Stimulated activated CD4-positive, alpha-beta T cell treated with anti-CD3 and anti-CD28 coated beads, Interleukin-12 subunit alpha, Interleukin-12 subunit beta, amount 100 ng/mL, for 4 hours (primary cell): ENCODE measurements around the gene ST7.

Source experiments
- DNase-seq: peaks from one replicate; pipeline ENCODE4 v3.0.0-alpha.2; 2020

ST7 gene

DNA sequence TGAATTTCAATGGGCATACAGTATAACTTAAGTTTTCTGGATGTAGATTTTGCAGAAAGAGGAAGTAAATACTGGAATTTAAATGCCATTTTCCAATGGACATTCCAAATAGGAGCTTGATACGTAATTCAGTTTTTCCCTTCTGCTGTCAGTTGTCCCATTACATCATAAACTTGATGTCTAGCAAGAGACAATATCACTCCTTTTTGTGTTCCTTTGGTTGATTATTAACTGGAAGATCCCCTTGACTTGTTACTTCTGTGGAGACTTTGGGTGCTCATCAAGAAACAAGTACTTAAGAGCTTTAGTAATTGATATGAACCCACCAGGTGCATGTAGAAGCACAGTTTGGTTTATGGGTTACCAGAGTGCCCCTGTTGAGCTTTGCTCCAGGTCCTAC is 116.1 kb downstream of the ST7 start:
- no peak for DNase-seq

DNA sequence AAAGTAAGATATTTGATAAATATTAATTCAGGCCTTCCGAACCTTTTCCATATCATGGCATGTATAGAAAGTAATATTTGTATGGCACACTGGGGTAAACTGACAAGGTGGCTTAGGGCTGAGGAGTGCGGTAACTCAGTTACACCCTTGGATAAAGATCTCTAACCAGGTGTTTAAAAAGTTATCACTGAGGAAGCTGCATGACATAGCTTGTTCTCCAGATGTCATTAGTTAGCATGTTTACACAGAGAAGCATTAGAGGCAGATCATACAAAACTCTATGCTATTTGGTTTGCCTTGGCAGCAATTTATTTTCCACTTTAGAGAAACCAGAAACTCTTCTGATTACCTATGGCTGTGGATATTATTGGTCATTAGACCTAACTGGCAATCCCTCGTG is 118.2 kb downstream of the ST7 start:
- DNase-seq: no peak

DNA sequence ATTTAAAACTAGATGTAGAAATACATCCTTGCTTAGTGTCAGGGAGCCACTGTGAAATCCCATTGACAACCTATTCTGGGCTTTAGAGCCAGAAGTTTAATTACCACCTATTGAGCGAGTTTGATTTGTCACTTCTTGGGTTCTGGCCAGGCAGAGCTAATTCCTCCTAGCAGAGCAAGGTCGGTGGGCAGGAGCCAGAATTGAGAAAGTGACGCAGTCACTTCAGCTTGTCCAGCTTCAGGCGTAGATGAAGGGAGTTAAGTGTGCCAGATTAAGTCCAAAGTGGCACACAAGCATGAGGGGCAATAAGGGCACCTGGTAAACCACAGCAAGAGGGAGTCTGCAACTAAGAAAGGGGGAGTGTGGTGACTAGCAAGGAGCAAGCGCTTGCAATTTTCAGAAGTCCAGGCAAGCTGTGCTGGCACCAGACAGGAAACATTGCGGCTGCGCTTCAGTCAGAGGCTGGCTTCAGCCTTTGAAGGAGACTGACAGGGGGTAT is 119.4 kb downstream of the ST7 start:
- no peak for DNase-seq

DNA sequence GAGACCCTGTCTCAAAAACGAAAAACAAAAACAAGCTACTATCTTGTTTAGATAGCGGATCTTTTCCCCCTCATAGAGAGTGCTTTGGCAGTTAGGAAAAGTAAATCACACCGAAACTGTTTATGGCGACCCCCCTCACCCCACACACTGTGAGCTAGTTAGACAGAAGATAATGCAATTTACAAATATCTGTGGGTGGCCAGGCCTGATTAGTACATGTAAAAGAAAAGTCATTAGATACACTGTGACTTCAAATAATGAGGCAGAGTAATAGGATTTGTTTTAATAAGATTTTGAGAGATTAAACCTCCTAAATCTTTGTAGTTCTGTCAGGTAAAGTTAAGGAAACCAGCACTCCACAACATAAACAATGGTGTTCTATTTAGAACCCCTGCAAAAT is 121.1 kb downstream of the ST7 start:
- DNase-seq: no peak

DNA sequence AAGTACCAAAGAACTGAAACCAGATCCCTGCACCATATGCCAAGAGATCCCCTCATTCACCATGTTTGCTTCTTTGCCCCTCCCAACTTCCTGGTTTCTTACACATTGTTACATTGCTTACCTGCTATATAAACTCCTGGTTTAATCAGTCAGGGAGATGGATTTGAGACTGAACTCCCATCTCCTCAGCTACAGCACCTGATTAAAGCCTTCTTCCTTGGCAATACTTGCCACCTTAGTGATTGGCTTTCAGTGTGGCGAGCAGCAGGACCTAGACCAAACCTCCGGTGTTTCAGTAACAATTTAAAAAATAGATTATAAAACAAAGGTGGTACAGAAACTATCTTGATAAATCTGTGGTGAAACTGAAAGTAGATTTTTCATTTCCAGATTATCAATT is 122.6 kb downstream of the ST7 start:
- no peak for DNase-seq

DNA sequence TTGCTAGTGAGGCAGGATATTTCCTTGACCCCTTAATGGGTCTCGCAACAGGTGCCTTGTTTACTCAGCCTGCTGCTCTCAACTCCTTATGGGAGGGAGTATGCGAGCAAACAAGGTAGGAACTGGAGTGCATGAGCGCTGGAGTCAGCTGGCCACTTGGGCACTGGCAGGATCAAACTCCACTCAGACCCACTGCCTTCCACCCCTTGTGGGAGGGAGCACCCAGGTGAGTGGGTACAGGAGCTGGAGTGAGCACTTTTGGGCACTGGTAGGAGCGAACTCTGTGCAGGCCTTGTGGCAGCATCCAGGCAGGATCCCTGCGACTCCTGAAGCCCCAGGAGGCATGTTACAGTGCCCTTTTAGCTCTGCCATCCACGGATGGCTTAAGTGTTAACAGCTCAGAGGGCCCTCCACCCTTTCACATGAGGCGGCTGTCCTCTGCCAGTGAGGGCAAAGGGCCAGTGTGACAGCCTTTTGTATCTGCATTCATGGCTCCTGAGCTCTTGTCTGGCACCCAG is 123.2 kb downstream of the ST7 start:
- DNase-seq: no peak

DNA sequence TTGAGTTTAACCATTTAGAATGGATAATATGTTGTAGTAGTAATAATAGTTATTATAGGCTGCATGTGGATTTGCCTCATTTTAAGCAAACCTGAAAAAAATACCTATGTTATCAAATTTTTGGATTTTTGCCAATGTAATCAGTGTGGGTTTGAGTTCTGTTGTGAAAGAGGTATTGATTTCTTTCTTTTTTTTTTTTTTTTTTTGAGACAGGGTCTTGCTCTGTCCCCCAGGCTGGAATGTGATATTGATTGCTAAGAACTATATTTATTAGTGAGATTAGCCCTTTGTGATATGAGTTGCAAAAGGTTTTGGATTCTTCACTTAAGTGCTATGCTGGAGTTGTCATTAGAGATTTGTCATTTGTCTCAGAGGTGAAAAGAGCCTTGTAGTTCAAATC is 124.4 kb downstream of the ST7 start:
- no peak for DNase-seq

DNA sequence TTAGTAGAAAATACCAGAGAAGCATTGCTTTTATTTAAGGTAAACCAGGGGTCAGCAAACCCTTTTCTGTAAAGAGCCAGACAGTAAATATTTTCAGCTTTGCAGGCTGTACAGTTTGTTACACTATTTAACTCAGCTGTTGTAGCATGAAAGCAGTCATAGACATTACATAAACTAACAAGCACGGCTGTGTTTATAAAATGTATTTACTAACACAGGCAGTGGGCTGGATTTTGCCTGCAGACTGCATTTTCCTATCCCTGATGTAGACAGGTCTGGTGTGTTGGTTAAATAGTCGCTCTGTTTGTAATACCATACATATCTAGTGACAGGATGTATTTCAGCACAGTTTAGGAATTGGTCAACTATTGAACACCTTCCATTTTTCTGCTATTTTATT is 129.3 kb downstream of the ST7 start:
- DNase-seq: no peak

DNA sequence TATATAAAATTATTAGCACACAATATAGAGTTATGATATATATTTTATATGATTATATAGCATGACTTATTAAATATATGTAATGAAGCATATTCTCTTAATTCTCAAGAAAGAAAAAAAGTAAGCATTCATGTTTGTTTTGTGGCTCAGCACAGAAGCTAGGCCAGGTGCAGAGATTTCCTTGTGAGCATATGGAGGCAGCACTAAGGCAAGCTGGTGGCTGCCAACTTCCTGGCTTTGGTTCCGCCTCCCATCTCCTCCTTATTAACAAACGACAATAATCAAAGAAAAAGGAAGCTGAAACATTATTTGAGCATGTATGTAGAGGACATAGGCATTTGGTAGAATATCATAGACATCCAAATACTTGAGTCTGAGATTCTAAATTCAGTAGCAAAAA is 130.3 kb downstream of the ST7 start:
- DNase-seq: no peak

DNA sequence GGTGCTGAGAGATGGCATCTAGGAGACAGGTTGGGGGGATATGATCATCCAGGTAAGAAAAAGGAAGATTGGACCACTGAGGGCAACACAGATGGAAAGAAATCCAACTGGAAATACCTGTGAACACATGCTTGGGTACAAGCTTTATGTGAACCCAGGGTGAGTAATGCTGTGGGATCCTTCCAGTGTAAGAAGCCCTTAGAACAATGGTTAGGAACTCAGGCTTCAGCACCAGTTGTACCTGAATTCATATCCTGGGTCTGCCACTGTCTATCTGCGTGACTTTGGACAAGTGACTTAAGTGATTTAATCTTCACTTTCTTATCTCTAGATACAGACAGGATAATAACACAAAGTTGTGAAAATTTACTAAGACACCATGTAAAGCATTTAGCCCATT is 131.0 kb downstream of the ST7 start:
- no peak for DNase-seq

DNA sequence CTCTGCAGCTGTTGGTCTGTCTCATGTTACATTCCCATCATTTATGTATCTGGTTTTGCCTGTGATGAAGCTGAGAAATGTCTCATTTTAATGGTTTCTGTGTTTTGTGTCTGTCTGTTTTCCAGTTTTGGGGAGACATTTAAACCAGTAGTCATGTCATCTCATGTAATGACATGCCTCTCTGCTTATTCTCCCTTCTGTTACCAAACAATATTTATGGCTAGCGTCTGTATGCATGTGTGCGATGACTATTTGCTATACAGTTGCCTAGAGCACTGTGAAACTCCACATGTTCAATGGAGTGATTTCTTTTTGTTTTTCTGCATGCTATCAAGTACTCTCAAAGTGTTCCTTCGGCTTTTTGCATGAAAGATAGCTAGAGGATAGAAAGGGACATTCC is 132.0 kb downstream of the ST7 start:
- no peak for DNase-seq

DNA sequence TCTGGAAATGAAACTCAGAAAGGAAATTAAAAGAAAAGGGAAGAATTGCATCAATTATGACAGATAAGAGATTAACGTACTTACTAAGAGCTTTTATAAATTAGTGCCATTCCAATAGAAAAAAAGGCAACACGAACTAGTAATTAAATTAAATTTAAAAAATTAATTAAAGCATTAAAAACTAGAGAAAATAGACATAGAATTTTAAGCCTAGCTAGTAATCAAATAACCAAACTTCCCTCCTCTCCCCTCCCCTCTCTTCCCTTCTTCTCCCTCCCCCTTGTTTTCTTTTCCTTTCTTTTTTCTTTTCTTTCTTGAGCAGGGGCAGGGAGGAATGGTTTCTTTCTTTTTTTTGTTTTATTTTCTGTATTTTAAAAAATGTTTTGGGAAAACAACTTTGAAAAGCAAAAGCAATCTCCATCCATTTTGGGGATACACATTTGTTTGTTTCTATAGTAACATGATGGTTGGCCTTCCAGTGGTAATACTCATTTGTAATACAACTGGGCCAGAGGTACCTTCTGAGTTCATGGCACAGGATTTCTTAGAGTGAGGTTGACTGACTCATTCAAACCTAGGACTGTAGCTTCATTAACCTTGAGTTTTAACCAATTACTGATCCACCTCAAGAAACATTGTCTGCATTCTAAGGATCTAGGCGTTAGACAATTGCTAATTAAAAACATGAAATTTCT is 132.6 kb downstream of the ST7 start:
- DNase-seq: no peak

DNA sequence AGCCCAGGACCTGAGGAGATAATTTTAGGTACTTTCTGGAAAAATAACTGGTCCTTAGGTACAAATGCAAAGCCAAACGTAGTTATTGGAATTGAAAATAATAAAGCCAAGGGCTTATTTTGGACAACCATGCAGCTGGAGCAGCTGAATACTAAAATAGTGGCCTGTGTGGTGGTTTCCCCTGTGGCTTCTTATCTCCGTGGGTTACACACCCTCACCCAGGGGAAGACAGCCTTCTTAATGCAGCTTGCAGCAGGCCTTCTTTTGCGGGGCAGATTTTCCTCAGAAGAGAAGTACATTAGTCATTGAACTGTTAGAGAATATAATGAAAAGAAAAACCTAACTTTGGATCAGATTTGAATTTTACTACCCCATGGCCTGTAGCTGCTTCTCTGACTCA is 133.5 kb downstream of the ST7 start:
- DNase-seq: no peak

DNA sequence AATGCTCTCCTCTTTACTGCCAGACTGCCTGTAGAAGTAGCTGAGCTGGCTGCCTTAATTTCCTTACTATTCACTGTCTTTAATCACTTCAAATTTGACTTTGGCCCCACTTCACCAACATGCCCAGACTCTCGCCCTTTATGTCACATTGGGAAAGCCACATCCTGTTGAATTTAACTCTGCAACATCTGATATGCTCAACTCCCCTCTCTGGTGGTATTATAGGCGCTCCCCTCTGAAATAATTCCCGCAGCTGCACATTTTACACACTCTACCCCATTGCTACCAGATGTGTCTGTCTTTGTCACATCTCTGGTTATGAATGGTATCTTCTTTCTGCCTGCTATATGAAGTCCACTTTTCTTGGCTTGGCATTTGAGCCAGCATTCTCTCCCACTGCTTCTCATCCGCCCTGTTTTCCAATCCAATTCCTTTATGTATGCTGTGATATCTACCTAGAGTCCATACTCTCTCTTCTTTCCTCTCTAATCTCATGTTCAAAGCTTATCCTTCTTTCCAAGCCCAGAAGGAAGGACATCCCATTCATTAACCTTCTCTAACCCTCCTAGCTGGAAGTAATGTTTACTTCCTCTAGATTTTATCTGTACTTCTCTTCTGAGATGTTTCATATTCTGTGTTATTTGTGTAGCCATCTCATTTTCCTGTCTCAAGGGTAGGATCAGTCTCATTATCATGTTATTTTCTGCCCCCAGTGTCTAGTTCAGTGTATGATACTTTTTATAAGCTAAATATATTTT is 134.5 kb downstream of the ST7 start:
- no peak for DNase-seq

DNA sequence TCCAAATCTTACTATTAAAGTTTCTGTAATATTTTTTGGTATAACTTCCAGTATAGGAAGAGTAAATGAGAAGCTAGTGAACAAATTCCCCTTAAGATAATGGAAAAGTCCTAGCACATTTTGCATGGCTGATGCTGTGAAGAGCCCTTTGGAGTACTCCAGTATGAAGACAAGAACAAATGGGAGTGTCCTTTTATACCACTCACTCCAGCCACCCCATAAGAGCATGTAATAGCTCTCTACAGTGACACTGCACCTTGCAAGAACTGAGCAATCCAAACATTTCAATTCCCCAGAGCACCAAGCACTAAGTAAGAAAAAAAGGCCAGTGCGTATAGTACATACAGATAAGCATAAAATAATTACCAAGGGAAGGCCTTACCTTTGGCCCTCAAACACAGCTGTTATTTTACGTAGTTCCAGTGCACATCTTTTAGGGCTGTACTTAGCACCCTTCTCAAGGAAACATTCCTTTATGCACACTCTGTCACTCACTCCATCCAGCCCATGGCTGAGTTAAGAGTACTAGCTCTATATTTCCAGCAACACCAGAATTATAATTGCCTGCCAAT is 135.4 kb downstream of the ST7 start:
- no peak for DNase-seq

DNA sequence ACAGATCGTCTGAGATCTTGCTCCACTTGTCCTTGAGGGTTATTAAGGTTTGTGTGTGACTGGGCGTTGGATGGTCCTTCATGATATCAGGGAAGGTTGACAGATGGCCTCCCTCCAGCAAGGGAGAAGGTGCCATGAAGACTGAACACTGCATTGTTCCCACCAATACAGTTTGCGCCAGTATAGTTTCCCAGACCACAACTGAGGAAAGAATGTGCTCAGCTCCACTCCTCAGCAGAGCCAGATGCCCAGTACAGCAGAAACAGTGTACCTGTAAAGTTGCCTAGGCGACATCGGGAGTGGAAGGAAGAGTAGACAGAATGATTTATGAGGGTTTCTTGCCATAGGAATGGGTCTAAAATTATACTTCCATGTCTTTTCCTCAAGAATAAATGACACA is 137.5 kb downstream of the ST7 start:
- no peak for DNase-seq

DNA sequence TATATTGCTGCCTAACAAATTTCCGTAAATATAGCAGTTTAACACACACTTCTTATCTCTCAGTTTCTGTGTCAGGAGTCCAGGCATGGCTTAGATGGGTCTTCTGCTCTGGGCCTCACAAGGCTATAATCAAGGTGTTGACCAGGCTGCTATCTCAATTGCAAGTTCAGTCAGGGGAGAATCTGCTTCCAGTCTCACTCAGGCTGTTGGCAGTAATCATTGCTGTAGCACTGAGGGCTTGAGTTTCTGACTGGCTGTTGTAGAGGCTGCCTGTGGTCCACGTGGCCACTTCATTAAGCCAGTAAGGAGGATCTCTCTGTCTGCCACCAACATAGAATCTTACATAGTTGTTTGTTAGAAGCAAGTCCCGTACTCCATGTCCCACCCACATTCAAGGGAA is 138.4 kb downstream of the ST7 start:
- no peak for DNase-seq

DNA sequence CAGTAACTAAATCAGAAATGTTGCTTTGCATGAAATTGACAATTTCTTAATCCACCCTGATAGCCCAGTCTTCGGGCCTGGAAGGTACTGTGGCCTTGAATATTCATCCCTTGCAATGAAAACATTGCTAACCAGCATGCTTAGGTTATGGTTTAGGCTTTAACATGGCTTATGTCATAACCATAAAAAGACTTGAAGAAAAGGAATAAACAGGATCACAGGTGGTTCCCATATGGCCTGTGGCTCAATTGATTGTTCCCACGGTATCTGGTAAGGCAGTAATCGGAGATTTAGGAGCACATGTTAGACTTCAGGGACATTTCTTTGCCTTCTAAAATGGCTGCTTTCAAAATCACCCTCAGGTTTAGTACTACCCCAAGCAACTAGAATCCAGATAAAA is 139.5 kb downstream of the ST7 start:
- no peak for DNase-seq

DNA sequence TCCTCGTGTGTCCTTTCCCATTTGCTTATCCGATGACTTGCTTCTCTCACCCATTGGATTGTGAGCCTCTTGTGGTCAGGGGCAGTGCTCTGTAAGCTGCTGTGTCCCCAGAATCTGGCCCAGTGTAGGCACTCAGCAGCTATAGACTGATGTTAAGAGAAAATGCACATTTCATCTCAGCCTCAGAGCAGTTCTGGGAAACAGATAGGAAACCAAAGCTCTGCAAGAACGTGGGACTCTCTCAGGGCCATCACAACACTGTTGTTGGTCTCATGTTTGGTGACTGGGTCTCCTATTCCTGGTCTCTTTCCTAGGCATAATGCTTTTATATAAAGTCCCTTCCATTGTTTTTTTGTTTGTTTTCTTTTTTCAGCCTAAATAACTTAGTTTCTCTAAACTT is 141.2 kb downstream of the ST7 start:
- no peak for DNase-seq

DNA sequence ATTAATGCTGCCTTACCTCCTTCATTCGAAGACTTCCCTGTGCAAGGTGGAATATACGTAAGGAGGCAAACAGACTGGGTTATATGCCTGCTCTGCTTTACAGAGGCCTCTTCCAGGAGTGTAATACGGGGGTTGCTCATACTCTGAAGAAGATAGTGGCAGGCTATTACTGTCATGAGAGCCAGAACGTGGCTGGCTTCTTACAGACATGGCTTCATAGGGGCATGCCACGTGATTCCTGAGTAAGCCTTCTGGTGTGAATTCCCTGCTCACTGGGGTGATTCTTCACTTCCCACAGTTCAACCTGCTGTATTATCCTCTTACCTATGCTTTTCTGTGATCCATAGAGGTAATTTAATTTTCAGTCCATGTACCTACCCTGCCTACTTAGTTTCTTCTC is 141.8 kb downstream of the ST7 start:
- DNase-seq: no peak

DNA sequence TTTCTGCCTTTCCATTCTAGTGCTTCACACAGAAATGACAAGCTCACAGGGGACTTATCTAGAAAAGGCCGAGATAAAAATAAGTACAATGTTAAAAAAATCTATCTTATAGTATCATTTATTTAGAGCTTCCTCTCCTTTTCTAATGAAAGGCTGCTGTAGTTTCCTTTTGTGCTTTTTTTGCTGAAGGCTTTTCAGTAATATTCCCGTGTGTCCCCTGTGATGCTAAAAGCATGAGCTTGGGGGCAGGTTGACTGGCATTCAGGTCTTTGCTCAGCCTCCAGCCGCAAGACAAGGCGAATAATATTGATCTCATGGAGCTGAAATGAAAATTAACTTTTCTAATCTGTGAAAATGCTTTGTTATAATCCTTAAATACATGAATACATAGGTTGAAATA is 143.0 kb downstream of the ST7 start:
- no peak for DNase-seq

DNA sequence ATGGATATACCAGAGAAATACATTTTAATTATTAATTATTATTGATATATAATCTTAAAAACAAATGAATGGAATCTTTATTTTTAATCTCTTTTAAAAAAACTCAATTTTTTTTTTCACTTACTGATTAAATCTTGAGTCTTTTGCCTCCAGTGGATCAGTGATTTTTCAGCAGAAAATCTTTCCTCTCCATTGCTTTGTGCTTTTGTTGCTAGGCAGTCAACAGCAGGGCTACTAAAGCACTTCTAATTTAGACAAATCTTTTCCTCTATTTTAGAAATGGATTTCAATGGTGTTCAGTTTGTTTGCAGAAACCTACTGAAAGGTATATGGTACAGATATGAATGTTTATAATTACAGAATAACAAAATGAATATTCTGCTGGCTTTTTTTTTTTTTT is 143.6 kb downstream of the ST7 start:
- no peak for DNase-seq

DNA sequence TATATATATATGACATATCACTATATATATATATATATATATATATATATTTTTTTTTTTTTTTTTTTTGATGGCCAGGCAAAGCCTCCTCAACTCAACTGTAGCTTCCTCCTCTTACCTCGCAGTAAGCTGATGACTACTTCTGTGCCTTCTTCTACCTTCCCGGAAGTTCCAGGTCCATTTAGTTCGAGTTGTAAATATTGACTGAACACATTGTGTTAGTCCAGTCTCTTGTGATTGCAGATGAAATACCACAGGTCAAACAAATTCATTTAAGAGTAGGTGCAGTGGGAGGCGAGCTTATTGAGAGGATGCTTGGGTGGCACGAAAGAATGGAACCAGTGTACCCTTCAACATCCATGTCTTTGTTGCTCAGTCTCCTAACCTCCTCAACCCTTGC is 144.6 kb downstream of the ST7 start:
- no peak for DNase-seq

DNA sequence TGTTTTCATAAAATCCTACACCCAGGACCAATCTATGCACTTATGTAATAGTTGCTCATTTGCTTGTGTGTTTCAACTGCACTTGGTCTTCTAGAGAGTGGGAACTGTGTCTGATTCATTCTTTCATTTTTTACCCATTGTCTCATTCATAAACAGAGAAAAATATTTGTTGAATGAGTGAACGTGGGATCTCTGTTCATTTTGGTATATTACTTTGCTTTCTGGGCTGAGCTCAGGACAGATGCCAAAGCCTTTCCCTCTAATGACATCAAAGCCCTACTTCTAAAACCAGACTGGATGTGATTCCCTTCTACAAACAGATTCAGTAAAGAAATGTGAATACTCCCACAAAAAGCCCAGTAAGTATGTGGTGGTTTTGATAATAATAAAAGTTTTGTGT is 145.2 kb downstream of the ST7 start:
- DNase-seq: no peak
